ENCODE data around the gene ACSS3. TPM values are rescaled to one million over a fixed set of nuclear protein-coding genes. Genes with fewer than 3 reads are reported as not detected.

ACSS3 gene
- total RNA-seq, 1 donor = 26.8 TPM

DNA sequence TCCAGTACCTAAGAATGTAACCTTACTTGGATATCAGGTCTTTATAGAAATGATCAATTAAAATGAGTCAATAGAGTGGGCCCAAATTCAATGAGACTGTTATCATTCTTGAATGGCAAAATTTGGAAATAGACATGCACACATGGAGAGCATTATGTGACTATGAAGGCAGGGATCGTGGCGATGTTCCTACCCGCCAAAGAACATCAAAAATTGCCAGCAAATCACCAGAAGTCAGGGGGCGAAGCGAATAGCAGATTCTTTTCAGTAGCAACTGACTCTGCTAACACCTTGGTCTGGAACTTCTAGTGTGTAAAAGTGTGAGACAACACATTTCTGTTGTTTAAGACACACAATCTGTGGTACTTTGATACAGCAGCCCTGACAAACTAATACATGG lies 192.5 kb downstream of the ACSS3 start:
- TF ChIP-seq CTCF (IDR thresholded peaks at IDR 0.05; ENCODE audit: insufficient read depth, low read depth, low read length) = no peak
- H3K4me3 ChIP-seq (ENCODE audit: low read depth, low read length) = no peak overlapping the region
- no peak for DNase-seq (ENCODE audit: low read depth)

DNA sequence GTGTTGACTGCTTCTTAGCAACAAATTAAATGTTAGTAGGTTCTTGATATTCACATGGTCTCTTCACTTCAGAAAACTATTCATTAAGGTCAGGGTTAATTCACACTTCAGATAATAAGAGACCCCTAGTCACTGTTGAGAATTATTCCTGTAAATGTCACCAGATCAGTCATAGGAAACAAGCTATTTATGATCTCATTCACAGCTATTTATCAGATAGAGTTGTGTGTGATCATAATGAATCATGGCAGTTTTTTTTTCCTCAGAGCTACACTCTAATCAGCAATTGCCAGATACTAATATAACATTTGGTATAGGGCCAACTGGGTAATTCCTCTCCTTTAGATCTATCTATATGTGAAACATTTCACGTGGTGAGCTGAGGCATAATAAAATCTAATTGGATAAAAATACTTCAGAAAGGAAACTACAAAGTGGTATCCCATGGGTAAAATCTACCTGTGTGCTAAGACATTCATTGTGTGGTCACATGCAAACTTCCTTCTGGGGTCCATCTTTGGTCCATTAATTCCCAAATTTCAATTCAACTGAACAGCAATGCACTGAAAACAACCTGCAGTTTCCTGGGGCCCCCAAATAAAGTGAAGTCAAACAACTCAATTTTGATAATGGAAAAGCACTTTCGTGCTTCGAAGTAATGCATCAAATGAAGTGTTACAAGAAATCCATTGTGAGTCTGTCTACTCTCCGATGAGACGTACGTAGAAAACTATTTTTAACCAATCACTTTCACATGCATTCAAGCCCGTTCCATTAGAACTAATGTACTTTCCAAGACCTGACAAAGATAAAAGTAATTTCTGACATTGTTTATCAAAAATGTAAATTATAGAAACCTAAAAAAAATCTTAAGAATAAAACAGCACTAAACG lies 197.0 kb downstream of the ACSS3 start:
- TF ChIP-seq CTCF (IDR thresholded peaks at IDR 0.05; ENCODE audit: insufficient read depth, low read depth, low read length) = no peak
- no peak overlapping the region for H3K4me3 ChIP-seq (ENCODE audit: low read depth, low read length)
- DNase-seq (ENCODE audit: low read depth) = no peak

GRCh38 chr12:81284137-81284536 lies 206.3 kb downstream of the ACSS3 start:
- DNase-seq (ENCODE audit: low read depth) = peak; percentile 38
- H3K4me3 ChIP-seq (ENCODE audit: low read depth, low read length) = no peak overlapping the region
- TF ChIP-seq CTCF (IDR thresholded peaks at IDR 0.05; ENCODE audit: insufficient read depth, low read depth, low read length) = no peak

DNA sequence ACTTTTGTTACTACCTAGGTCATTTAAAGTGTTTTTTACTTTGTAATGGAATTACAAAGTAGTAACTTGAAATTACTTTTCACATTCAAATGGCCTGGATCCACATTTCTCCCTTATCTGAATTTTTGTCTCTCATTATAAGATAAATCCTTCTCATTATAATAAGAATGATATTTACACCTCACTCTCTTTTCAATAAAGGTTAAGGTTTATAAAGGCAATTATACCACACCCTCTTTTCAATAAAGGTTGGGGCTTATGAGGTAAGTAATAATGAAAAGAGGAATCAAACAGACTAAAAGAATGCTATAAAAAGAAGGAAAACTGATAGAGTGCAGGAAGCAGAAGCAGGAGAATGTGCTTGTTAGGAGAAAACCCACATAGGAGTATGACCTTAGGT lies 210.8 kb downstream of the ACSS3 start:
- no peak overlapping the region for H3K4me3 ChIP-seq (ENCODE audit: low read depth, low read length)
- DNase-seq (ENCODE audit: low read depth) = no peak
- TF ChIP-seq CTCF (IDR thresholded peaks at IDR 0.05; ENCODE audit: insufficient read depth, low read depth, low read length) = no peak

GRCh38 chr12:81294325-81295190 lies 216.7 kb downstream of the ACSS3 start:
- H3K4me3 ChIP-seq (ENCODE audit: low read depth, low read length) = no peak overlapping the region
- DNase-seq (ENCODE audit: low read depth) = no peak
- no peak for TF ChIP-seq CTCF (IDR thresholded peaks at IDR 0.05; ENCODE audit: insufficient read depth, low read depth, low read length)

GRCh38 chr12:81295251-81295650 lies 217.4 kb downstream of the ACSS3 start:
- no peak for DNase-seq (ENCODE audit: low read depth)
- no peak for TF ChIP-seq CTCF (IDR thresholded peaks at IDR 0.05; ENCODE audit: insufficient read depth, low read depth, low read length)
- H3K4me3 ChIP-seq (ENCODE audit: low read depth, low read length) = no peak overlapping the region

Data from fibroblast of villous mesenchyme (primary cell).